HG03039 (cell line): ENCODE data around the gene SYT1.

Experiments
- ATAC-seq: cut with Tn5 transposase; IDR thresholded peaks from one replicate; pipeline ENCODE4 v1.9.1; 2021; ENCODE audit warnings: mild to moderate bottlenecking, moderate library complexity; ENCODE audit not compliant: unreplicated experiment

SYT1 gene

GRCh38 chr12:79125358-79125757, 260.8 kb downstream of the SYT1 start:
- ATAC-seq, result no peak

DNA sequence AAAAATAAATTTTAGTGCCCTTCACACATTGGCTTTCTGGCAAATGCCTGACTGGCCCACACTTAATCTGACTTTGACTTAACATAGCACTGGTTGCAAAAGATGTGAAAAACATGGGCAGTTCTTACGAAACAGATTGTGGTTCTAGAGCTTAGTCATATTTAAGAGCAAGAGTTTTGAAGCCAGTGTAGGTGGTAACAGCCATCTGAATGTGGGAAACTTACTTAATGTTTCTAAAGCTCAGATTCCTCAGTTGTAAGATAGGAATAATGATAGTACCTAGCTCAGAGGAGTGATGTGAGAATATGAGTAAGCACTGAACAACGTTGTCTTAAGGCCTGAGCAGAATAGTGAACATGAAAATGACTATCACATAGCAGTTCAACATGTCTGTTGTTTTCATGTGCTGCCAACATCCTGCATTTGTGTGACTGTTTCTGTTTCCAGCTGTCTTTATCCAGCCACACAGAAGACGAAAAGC, 262.7 kb downstream of the SYT1 start:
- peak; percentile 96 for ATAC-seq

DNA sequence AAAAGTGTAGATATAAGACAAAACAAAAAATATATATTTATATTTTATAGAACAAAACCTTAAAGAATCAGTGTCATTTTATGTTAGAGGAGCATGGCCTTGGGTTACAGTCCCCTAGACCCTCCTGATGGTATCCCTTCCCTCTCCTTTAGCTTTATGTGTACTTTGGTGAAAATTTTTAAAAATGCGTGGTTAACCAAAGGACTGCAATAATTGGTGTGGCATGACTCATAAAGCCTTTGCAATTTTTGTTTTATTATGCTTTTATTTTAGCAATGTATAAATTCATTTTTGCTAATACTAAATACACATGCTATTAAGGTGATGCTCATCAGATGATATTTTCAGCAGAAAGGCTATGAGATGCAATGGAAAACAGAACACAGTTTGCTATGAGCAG, 264.4 kb downstream of the SYT1 start:
- ATAC-seq, result no peak

DNA sequence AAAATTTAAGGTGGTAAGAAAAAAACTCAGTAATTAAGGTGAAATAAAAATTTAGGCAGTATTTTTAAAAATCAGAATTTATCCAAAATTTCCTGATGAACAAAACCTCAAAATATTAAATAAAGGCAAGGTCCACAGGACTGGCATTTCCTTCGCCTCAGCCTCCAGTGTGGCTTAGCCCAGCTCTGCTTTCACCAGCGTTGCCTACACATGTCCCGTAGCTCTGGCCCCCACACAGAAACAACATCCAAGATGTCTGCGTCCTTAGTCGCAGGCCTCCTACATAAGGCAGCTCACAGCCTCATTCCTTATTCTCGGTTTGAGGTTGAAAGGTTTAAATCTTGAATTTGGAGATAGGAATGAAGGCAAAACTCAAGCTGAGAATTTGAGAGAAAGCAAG, 274.3 kb downstream of the SYT1 start:
- ATAC-seq, result no peak

DNA sequence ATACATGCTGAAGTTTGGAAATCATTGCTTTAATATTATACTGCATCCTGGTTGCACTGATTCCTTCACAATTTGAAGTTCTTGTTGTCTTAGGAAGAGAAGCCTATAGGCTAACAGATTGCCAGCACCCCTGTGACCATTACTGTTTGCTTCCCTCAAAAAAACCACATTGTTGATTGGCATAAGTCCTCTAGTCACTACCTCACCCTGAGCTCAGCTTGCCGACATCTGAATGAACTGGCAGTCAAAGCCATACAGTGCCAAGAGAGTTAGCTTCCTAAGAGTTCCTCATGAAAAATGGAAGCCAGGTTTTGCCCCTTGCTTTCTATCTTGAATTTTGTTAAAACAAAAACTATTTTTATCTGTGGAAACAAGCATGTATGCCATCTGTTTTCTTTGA, 276.1 kb downstream of the SYT1 start:
- ATAC-seq, result no peak

GRCh38 chr12:79141776-79142175, 277.2 kb downstream of the SYT1 start:
- no peak for ATAC-seq

DNA sequence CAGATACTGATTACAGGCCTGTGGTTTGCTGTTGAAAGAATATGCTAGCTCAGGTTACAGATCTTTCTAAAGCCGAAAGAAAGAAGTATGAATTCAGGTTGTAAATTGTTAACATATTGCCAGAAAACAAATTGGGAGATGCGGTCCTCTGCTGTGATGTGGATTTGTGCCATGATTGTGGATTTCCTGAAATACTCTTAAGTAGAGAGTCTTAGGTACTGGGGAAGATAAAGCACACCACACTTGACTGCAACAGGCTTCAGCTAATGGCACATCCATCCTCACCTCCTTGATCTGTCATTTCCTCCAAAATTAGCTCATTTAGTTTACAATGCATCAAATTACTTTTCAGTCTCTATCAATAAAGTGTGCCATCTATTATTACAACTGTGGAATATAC, 279.2 kb downstream of the SYT1 start:
- no peak for ATAC-seq

DNA sequence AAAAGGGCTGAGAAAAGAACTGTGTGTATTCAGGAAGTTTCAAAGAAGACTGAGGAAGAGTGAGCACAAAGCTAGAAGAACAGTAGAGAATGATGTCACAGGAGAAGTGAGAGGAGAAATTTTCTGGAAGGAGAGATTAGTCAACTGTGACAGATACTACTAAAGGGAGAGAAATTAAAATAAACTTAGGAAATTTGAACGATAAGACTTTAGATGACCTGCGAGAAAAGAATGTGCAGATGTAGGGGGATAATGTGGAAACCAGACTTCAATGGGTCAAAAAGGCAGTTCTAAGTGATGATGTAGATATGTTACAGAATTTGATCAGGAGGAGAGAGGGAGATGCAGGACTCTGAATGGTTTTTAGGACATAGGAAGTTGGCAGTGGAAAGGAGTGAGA, 287.4 kb downstream of the SYT1 start:
- no peak for ATAC-seq

GRCh38 chr12:79155683-79156082, 291.1 kb downstream of the SYT1 start:
- no peak for ATAC-seq

DNA sequence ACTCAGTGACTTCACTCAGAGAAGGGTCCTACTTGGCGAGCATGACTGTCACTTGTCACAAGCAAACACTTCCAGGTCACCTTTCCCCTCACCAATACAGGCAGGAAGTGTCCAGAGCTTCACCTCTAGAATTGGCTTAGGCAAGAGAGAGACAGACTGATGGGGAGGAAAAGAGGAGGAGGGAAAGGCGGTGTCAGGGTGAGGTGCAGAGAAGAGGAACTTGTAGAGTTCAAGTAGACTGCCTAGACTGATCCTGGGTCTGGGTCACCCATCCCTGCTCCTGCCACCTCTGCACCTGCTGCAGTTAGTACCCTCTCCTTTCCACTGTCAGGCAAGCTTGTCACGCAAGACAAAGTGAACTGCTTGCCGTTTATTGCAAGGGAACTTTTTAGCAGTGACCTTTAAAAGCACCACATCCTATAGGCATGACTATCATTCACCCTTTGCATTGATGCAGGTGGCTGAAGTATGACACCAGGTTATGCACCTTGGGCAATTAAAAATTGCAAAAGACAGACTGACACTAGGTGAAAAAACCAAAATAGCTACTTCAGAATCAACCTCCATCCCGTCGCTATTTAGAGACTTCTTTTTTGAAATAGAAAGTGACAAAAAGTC, 292.4 kb downstream of the SYT1 start:
- ATAC-seq, result no peak

DNA sequence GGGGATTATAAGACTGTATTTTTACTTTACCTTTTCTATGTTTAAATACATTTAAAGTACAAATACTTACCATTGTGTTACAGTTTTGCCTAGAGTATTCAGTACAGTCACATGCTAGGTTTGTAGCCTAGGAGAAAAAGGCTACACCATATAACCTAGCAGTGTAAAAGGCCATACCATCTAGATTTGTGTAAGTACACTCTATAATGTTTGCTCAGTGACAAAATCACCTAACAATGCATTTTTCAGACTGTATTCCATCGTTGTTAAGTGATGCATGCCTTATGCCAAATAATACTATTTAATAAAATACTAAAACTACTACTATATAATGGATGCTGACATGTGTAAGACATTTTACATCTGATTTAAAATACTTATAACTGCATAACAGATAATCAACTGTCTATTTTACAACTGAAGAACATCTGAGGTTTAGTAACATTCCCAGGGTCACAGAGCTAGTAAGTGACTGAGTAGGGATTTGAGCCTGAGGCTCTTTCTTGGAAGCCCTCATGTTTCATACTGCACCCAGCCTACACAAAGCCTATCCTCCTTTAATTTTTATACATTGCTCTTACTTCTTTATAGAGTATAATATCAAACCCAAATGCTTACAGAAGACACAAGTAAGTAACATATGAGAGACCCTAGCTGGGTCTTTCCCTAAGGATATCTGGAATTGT, 296.8 kb downstream of the SYT1 start:
- ATAC-seq, result no peak

DNA sequence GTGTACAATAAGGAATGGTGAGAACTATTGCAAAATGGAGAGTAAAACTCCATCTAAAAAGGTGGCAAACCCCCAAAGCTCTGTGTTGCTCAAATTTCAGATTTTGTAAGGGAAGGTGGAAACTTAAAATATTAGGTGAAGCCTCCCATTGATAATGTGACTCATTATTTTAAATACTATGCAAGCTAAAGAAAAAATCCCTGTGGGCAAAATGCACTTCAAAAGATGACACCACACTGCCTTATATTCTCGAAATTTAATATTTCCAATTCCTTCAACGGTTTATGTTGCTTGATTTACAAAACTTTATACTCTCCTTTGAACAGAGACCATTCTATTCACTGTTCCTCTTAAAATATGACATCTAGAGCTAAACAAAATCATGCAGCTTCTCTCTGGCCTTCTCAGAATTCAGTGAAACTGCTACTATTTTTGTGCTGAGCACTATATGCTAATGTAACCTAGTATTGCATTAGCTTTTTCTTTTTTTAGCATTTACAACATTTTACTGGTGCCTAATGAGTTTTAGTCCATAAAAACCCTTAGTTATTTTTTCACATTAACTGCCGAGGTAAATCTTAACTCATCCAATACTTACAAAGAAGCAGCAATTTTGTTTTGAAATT, 297.7 kb downstream of the SYT1 start:
- ATAC-seq, result no peak

- ATAC-seq, result no peak
These were observed 298.4 kb downstream of the SYT1 start for GRCh38 chr12:79162948-79163347.

- ATAC-seq, result no peak
These were observed 300.3 kb downstream of the SYT1 start for GRCh38 chr12:79164890-79165289.

DNA sequence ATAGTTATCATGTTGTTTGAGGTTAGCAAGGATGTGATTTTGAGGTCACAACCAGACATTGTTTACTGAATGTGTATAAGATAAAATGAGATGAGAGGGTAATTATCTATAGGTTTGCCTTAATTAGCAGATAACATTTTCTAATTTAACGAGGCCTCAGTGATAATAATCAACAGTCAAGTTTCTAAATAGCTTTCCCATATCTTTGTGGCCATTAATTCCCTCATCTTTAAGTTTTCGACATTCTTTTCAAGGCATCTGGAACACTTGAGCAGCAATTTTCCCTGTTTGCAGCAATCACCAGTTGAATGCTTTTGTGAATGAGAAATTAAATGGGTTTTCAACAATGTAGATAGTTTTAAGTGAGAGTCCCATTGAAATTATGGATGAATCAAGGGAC, 304.1 kb downstream of the SYT1 start:
- no peak for ATAC-seq

DNA sequence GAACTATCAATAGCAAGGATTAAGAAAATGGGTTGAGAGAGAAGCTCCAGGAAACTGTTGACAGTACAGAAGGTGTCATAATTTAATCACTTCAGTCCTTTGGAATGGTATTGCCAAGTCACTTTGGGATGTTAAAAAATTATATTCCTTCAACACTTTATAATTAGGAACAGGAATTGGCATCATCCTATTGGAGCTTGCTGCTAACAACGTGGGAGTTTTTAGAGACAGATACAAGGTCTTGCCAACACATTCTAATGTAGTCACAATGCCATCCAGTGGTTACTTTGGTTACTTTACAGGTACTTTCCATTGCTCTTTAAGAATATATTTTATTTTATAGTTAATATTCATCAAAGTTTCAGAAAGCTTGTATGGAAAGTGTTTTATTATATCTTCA, 310.1 kb downstream of the SYT1 start:
- peak; percentile 73 for ATAC-seq

GRCh38 chr12:79183003-79183402, 318.4 kb downstream of the SYT1 start:
- ATAC-seq, result no peak

DNA sequence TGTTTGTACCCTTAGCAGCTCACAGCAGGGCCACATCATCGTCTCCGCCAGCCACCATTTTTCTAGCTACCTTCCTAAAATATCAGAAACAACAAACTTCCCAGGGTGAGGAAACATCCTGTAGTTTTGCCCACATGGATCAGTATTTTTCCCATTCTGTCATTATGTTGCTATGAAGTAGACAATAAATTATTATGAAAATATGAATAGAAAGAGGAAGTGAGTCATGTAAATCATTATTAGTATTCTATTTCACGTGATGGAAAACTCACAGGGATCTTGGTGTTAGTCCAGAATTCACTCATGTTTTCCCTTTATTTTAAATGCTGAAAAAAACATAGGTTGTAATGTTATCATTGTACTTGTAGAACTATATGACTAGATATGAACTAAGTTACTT, 319.4 kb downstream of the SYT1 start:
- ATAC-seq, result no peak

DNA sequence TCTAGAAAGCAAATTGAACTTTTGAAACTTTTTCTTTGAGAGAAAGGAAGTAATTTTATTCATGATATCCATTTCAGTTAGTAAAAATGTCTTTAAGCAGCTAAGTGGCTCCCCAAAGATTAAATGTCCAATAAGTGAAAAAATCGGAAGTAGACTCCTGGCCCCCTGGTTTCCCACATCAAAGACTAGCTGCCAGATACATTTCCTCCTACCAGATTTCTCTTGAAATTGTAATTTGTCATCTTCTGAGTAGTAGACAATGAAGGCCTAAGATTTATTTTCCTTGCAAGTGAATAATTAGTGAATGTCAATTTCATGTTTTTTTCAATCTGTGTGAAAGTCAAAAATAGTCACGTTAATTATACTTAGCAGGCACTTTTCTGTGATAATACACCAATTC, 321.9 kb downstream of the SYT1 start:
- ATAC-seq, result no peak

- no peak for ATAC-seq
These were observed 322.5 kb downstream of the SYT1 start for GRCh38 chr12:79187032-79187431.

GRCh38 chr12:79191391-79191790, 326.8 kb downstream of the SYT1 start:
- ATAC-seq, result no peak

GRCh38 chr12:79194595-79194994, 330.0 kb downstream of the SYT1 start:
- no peak for ATAC-seq
